DND-41 (cell line): ENCODE measurements around the gene CYP3A4.

ENCODE experiments used
- ATAC-seq: fragments of 200-7000 bp; cut with Tn5 transposase; 3 replicates; pipeline ENCODE4 v1.9.1; 2021; ENCODE audit warnings: low read depth; ENCODE audit not compliant: insufficient read depth
- DNase-seq: peaks from one replicate; pipeline ENCODE4 v3.0.0-alpha.2; 2020
- H2AFZ ChIP-seq: 2 replicates; pipeline ENCODE4 v1.6.0; 2012; ENCODE audit warnings: low read depth, low read length
- H3K27ac ChIP-seq: 2 replicates; pipeline ENCODE4 v1.5.1; 2012; ENCODE audit warnings: low read length, inconsistent platforms
- H3K27me3 ChIP-seq: fragments of 200-600 bp; sonication (generic); 2 replicates; pipeline ENCODE4 v1.6.0; 2012; ENCODE audit warnings: low read length, mild to moderate bottlenecking, inconsistent platforms; ENCODE audit not compliant: insufficient read depth, poor library complexity
- H3K36me3 ChIP-seq: 2 replicates; pipeline ENCODE4 v1.5.1; 2012; ENCODE audit warnings: low read length, inconsistent platforms; ENCODE audit not compliant: insufficient read depth
- H3K4me1 ChIP-seq: 2 replicates; pipeline ENCODE4 v1.5.1; 2012; ENCODE audit warnings: mild to moderate bottlenecking, low read length; ENCODE audit not compliant: insufficient read depth
- H3K4me2 ChIP-seq: 2 replicates; pipeline ENCODE4 v1.6.0; 2012; ENCODE audit warnings: mild to moderate bottlenecking, moderate library complexity, low read length, inconsistent platforms; ENCODE audit not compliant: insufficient read depth
- H3K4me3 ChIP-seq, 2 experiments: fragments of 200-600 bp in 1 of 2; shearing (Covaris generic) in 1 of 2; 2 replicates each; pipeline ENCODE4 v1.5.1; 2012 to 2016; ENCODE audit warnings: inconsistent platforms in 2 of 2, low read length in 2 of 2, mild to moderate bottlenecking in 2 of 2, low read depth in 1 of 2, moderate library complexity in 1 of 2
- H3K79me2 ChIP-seq: 2 replicates; pipeline ENCODE4 v1.6.0; 2012; ENCODE audit warnings: low read length, inconsistent platforms; ENCODE audit not compliant: insufficient read depth
- H3K9ac ChIP-seq: 2 replicates; pipeline ENCODE4 v1.6.0; 2012; ENCODE audit warnings: low read depth, mild to moderate bottlenecking, inconsistent platforms, low read length, moderate library complexity
- H3K9me3 ChIP-seq: 2 replicates; pipeline ENCODE4 v1.5.1; 2012; ENCODE audit warnings: low read length, moderate library complexity, mild to moderate bottlenecking, inconsistent platforms; ENCODE audit not compliant: insufficient read depth, severe bottlenecking
- H4K20me1 ChIP-seq: 2 replicates; pipeline ENCODE4 v1.6.0; 2012; ENCODE audit warnings: low read length; ENCODE audit not compliant: insufficient read depth
- EZH2 ChIP-seq: IDR thresholded peaks from 3 replicates; pipeline ENCODE4 v1.6.1; 2012; ENCODE audit warnings: borderline replicate concordance, low read depth, mild to moderate bottlenecking, moderate library complexity, low read length, inconsistent platforms; ENCODE audit not compliant: severe bottlenecking
- TF ChIP-seq, protein P1 (sequence below): IDR thresholded peaks from 2 replicates; pipeline ENCODE4 v1.5.1; 2012; ENCODE audit warnings: borderline replicate concordance, low read length, moderate library complexity, mild to moderate bottlenecking; ENCODE audit not compliant: poor library complexity, severe bottlenecking; ENCODE audit errors: extremely low read depth

CYP3A4 gene

DNA sequence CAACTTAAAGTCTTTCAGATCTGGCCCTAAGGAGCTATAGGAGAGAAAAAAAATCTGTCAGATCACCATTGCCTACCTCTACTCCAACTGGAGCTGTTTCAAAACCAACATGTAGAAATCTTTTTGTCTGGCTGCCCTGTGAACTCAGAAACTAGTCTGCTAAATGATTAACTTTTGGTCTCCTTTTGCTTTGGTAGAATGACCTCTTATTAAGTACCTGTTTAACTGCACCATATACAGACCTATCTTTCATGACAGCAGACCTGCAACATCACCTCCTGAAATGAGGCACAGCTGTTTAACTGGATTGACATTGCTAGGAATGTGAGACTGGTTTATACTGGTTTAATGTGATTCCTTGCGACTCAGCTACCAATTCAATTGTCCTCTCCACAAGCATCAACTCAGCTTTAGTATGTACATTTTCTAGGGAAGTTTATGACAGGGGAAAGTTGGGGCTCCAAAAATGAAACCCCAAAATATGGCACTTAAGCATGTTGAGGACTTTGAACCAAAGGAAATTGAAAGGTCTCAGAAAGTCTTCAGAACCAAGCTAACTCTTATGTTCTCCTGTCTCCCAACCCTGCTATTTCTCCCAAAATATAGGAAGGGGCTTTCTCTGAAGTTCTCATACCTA is 45.7 kb upstream of the CYP3A4 start:
- peaks cover 21% of the 10 kb centered on the region for H3K4me1 ChIP-seq
- H3K27ac ChIP-seq, result no peak overlapping the region
- H3K4me3 ChIP-seq, result no peak overlapping the region
- H3K79me2 ChIP-seq, result no peaks in the 10 kb centered on the region
- H2AFZ ChIP-seq, result no peak overlapping the region
- no peaks in the 10 kb centered on the region for H4K20me1 ChIP-seq
- ATAC-seq (no peak), DNase-seq (no peak)
- no peaks in the 10 kb centered on the region for H3K27me3 ChIP-seq
- no peaks in the 10 kb centered on the region for H3K36me3 ChIP-seq
- no peaks in the 10 kb centered on the region for H3K9me3 ChIP-seq
- H3K9ac ChIP-seq, result no peak overlapping the region
- H3K4me2 ChIP-seq, result no peak overlapping the region
- TF ChIP-seq, protein P1, sequence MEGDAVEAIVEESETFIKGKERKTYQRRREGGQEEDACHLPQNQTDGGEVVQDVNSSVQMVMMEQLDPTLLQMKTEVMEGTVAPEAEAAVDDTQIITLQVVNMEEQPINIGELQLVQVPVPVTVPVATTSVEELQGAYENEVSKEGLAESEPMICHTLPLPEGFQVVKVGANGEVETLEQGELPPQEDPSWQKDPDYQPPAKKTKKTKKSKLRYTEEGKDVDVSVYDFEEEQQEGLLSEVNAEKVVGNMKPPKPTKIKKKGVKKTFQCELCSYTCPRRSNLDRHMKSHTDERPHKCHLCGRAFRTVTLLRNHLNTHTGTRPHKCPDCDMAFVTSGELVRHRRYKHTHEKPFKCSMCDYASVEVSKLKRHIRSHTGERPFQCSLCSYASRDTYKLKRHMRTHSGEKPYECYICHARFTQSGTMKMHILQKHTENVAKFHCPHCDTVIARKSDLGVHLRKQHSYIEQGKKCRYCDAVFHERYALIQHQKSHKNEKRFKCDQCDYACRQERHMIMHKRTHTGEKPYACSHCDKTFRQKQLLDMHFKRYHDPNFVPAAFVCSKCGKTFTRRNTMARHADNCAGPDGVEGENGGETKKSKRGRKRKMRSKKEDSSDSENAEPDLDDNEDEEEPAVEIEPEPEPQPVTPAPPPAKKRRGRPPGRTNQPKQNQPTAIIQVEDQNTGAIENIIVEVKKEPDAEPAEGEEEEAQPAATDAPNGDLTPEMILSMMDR, result no peak
- no peak for TF ChIP-seq EZH2

DNA sequence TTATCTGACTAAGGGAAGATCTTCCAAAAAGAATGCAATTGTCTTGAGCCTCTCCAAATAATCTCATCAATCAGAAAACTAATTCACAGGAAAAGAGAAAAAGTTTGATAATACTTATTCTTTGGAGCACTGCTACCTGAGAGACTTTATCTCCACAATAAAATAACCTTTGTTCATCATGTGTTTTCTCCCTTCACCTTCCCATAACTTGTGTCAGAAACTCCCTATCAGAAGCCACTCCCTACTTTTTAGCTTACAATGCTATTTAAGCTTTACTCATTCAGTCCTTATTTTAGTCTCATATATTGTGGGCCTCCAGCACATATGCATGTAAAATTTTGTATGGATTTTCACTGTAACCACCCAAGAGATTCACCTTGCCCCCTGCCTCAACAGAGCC is 44.8 kb upstream of the CYP3A4 start:
- H2AFZ ChIP-seq, result no peak overlapping the region
- TF ChIP-seq, protein P1, result no peak
- TF ChIP-seq EZH2, result no peak
- no peaks in the 10 kb centered on the region for H3K79me2 ChIP-seq
- no peak overlapping the region for H3K9ac ChIP-seq
- H4K20me1 ChIP-seq, result no peaks in the 10 kb centered on the region
- peaks cover 13% of the 10 kb centered on the region for H3K4me1 ChIP-seq
- ATAC-seq (no peak), DNase-seq (no peak)
- H3K27ac ChIP-seq, result no peak overlapping the region
- no peak overlapping the region for H3K4me3 ChIP-seq
- no peak overlapping the region for H3K4me2 ChIP-seq
- H3K27me3 ChIP-seq, result no peaks in the 10 kb centered on the region
- H3K36me3 ChIP-seq, result no peaks in the 10 kb centered on the region
- no peaks in the 10 kb centered on the region for H3K9me3 ChIP-seq

DNA sequence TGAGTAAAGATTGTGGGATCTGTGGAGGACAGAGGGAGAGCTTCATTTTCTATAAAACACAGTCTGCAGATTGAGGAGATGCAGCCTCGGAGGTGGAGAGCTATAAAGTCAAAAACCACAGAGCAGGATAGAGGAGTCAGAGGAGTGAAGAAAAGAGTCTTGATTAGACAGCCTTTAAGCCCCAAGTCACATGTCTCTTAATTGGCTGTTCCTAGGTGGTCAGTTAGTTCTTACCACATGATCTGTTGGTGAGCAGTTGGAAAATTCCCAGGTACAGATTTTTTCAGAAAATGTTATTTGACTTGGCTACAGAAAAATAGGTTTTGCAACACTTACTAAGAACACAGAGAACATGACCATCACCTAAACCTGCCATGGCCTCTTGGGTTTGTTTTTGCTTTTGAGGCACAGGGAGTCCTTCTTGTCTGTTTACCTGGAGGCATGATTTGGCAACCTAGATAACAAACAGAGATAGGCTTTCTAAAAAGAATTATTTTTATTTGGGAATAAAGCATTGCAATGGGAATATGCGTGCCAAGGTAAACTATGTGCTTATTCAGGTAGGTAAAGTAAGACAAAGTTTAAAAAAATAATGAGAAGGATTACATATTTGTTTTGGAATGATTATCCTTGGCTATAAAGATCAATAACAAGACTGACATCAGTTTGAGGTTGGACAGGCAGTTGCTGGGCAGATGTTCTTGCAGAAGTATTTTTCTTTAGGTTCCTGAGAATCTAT is 43.2 kb upstream of the CYP3A4 start:
- H3K27ac ChIP-seq, result no peak overlapping the region
- no peaks in the 10 kb centered on the region for H3K27me3 ChIP-seq
- DNase-seq (no peak), ATAC-seq (no peak)
- no peak for TF ChIP-seq EZH2
- TF ChIP-seq, protein P1, result no peak
- H3K9ac ChIP-seq, result no peak overlapping the region
- H3K9me3 ChIP-seq, result no peaks in the 10 kb centered on the region
- H3K4me1 ChIP-seq, result no peaks in the 10 kb centered on the region
- H2AFZ ChIP-seq, result no peak overlapping the region
- H3K4me2 ChIP-seq, result no peak overlapping the region
- no peaks in the 10 kb centered on the region for H3K79me2 ChIP-seq
- H3K4me3 ChIP-seq, result no peak overlapping the region
- H4K20me1 ChIP-seq, result no peaks in the 10 kb centered on the region
- no peaks in the 10 kb centered on the region for H3K36me3 ChIP-seq
